Measurements from ENCODE around the gene TOMM20L.
"Not testable (repeated sequence)": the region's sequence is repeated elsewhere in the genome, so short reads cannot be mapped to it uniquely, and the experiment has no call there.

TOMM20L gene

GRCh38 chr14:58395812-58396788 is at the start of gene TOMM20L:
TSS of gene TOMM20L (plus strand) at chr14:58395930. CDS start at chr14:58395958, 28 bp downstream.
- peak; percentile 68 for DNase-seq

- no peak for DNase-seq
These were observed 42.0 kb upstream of the TOMM20L start for GRCh38 chr14:58353516-58354299.

GRCh38 chr14:58354808-58355207 is 40.9 kb upstream of the TOMM20L start:
- DNase-seq: no peak

GRCh38 chr14:58356268-58356667 is 39.5 kb upstream of the TOMM20L start:
- DNase-seq: no peak

- not testable (repeated sequence) for DNase-seq
These were observed 33.5 kb upstream of the TOMM20L start for GRCh38 chr14:58362272-58362671.

GRCh38 chr14:58362798-58363412 is 32.8 kb upstream of the TOMM20L start:
- no peak for DNase-seq

GRCh38 chr14:58364316-58364715 is 31.4 kb upstream of the TOMM20L start:
- no peak for DNase-seq

GRCh38 chr14:58367296-58367695 is 28.4 kb upstream of the TOMM20L start:
- no peak for DNase-seq

- DNase-seq: no peak
These were observed 26.8 kb upstream of the TOMM20L start for GRCh38 chr14:58368956-58369355.

- no peak for DNase-seq
These were observed 18.9 kb upstream of the TOMM20L start for GRCh38 chr14:58376791-58377190.

GRCh38 chr14:58390830-58391229 is 4.9 kb upstream of the TOMM20L start:
- no peak for DNase-seq

GRCh38 chr14:58395562-58395811 is 243 bp upstream of the TOMM20L start:
- no peak for DNase-seq

GRCh38 chr14:58397156-58397555 is 1.4 kb downstream of the TOMM20L start:
- no peak for DNase-seq

- no peak for DNase-seq
These were observed 2.8 kb downstream of the TOMM20L start for GRCh38 chr14:58398495-58398894.

- no peak for DNase-seq
These were observed 3.2 kb downstream of the TOMM20L start for GRCh38 chr14:58398895-58399294.

GRCh38 chr14:58401587-58401986 is 5.9 kb downstream of the TOMM20L start:
- DNase-seq: no peak

- DNase-seq: no peak
These were observed 13.0 kb downstream of the TOMM20L start for GRCh38 chr14:58408681-58409215.

- DNase-seq: no peak
These were observed 19.1 kb downstream of the TOMM20L start for GRCh38 chr14:58414845-58415244.

GRCh38 chr14:58415636-58416547 is 20.2 kb downstream of the TOMM20L start:
- no peak for DNase-seq

- DNase-seq: not testable (repeated sequence)
These were observed 21.2 kb downstream of the TOMM20L start for GRCh38 chr14:58416934-58417333.

- peak; percentile 40 for DNase-seq
These were observed 31.0 kb downstream of the TOMM20L start for GRCh38 chr14:58426670-58427280.

Data from activated CD4-positive, alpha-beta T cell treated with anti-CD3 and anti-CD28 coated beads, Interleukin-2, amount 50 U/mL, for 1 hour (primary cell).